Psoas muscle (tissue), 8 donors: Measurements from ENCODE around the gene SCRN2. TPM values are rescaled to one million over a fixed set of nuclear protein-coding genes. Genes with fewer than 3 reads are reported as not detected.

Experiments
- ATAC-seq, 4 donors: fragments of 200-7000 bp; cut with Tn5 transposase; one replicate each; pipeline ENCODE4 v1.9.1; 2020; ENCODE audit warnings: moderate library complexity in 3 of 4, mild to moderate bottlenecking in 2 of 4
- DNase-seq, 2 donors: peaks; one replicate each; pipeline ENCODE4 v3.0.0-alpha.2; 2020
- H3K27ac ChIP-seq: fragments of 200-600 bp; one replicate; pipeline ENCODE4 v1.8.0; 2022
- H3K27me3 ChIP-seq, 3 donors: fragments of 200-600 bp in 1 of 3; one replicate each; pipeline versions ENCODE4 v1.6.1 to v1.8.0; 2013 to 2022; ENCODE audit warnings: low read length in 2 of 3, mild to moderate bottlenecking in 2 of 3, moderate library complexity in 1 of 3; ENCODE audit not compliant: insufficient read depth in 3 of 3
- H3K36me3 ChIP-seq, 2 donors: fragments of 200-600 bp in 1 of 2; one replicate each; pipeline versions ENCODE4 v1.6.1 to v1.8.0; 2013 to 2022; ENCODE audit warnings: low read depth in 1 of 2, mild to moderate bottlenecking in 1 of 2, moderate library complexity in 1 of 2; ENCODE audit not compliant: insufficient read depth in 1 of 2
- H3K4me1 ChIP-seq: fragments of 200-600 bp; one replicate; pipeline ENCODE4 v1.8.0; 2022
- H3K4me3 ChIP-seq: fragments of 200-600 bp; one replicate; pipeline ENCODE4 v1.8.0; 2022; ENCODE audit warnings: mild to moderate bottlenecking
- H3K9me3 ChIP-seq: fragments of 200-600 bp; one replicate; pipeline ENCODE4 v1.8.0; 2022
- WGBS, 3 donors: extraction: QIAGEN DNeasy Blood & Tissue Kit; methylation state at CpG; one replicate each; pipeline versions ENCODE4 v1.1.6 to v1.1.7; 2013; 5-methylcytosine and 5-hydroxymethylcytosine counted together
- intact Hi-C, 2 donors: fragments of 100-400 bp; cut with DNase I; formaldehyde crosslinking; loops; one replicate each; pipeline versions ENCODE4 v1.11.0 to v1.14.2; 2022
- polyA plus RNA-seq, 3 donors: library from polyadenylated mRNA; stranded (reverse); fragments of 200-250 nt; gene quantifications; one replicate each; pipeline ENCODE4 v1.2.3, GENCODE V29; 2013
- total RNA-seq, 4 donors: library from RNA; stranded (reverse); fragmentation: NEBNext Ultra II Directional in 2 of 4; extraction: Animal tissue kit (Norgen Biotek cat#: 25700) in 2 of 4; gene quantifications; one replicate each; pipeline versions ENCODE4 v1.2.1 to v1.2.4, GENCODE V29; 2021 to 2023
- TF ChIP-seq, protein P1 (sequence below): fragments of 200-600 bp; IDR thresholded peaks from one replicate; pipeline ENCODE4 v1.8.0; 2022; ENCODE audit warnings: antibody characterized with exemption
- donor health status: healthy with polysubstance abuse.
- donor health status: DM: no; HTN: no; CAD: no; lungs with moderate emphysema.
- donor health status: Bipolar disorder and iron deficiency.
- donor health status: healthy.
- donor health status: DM: yes; HTN: yes; CAD: no.
- donor health status: DM: no; HTN: no; CAD: no.
- donor health status: DM: no; HTN: no; CAD: no.
- donor health status: DM: yes; HTN: yes; CAD: no.

The SCRN2 gene
- total and polyA plus RNA-seq, 7 donors: 10.7 to 33.5 (median 17.3) TPM

DNA sequence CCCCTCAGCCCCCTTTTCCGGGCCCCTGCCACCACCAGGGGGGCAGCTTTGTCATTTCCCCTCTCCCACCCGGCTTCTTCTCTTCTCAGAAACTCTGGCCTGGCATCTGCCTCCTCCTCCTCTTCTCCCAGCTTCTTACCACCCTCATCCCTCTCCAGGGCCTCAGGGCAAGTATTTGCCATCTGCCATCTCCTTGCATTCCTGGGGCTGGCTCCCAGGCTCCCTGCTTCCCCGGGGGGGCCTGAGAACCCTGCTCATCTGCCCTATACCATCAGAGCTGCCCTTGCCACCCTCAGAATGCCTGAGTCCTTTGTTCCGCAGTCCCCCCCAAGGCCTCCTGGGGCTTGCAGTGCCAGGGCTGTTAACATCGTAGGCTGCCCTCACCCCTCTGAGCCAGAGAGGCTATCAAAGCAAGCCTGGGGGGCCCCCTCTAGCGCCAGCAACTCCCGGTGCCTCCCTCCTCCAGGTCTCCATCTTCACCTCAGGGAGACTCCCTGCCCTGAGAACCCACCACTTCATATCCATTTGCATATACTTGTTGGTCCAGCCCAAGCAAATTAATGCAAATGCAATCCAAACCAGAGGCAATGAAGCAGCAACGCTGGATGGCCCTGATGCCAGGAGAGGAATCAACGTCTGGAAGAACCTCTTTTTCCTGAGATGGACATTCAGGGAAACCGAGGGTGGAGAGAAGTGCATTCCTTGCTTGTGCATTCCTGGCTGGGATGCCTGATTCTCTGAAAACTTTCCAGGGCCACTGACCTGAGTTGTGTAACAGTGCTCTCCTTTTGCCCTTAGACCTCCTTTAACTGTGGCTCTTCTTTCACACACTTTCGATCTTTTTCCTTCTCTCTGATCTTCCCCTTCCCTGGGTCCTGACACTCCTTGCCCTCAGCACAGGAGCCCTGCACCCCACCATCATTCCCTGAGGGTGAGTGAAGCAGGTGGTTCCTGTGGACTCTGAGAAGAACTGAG is 34.2 kb upstream of the SCRN2 start:
- no peak overlapping the region for H3K27ac ChIP-seq
- H3K9me3 ChIP-seq: no peaks in the 10 kb centered on the region
- no peaks in the 10 kb centered on the region for H3K4me1 ChIP-seq
- DNase-seq (no peak), ATAC-seq (no peak)
- H3K36me3 ChIP-seq: no peaks in the 10 kb centered on the region
- 40 to 47% (median 46%) methylated on average over 11 of the region's 11 CpGs for WGBS, 3 donors
- TF ChIP-seq, protein P1, sequence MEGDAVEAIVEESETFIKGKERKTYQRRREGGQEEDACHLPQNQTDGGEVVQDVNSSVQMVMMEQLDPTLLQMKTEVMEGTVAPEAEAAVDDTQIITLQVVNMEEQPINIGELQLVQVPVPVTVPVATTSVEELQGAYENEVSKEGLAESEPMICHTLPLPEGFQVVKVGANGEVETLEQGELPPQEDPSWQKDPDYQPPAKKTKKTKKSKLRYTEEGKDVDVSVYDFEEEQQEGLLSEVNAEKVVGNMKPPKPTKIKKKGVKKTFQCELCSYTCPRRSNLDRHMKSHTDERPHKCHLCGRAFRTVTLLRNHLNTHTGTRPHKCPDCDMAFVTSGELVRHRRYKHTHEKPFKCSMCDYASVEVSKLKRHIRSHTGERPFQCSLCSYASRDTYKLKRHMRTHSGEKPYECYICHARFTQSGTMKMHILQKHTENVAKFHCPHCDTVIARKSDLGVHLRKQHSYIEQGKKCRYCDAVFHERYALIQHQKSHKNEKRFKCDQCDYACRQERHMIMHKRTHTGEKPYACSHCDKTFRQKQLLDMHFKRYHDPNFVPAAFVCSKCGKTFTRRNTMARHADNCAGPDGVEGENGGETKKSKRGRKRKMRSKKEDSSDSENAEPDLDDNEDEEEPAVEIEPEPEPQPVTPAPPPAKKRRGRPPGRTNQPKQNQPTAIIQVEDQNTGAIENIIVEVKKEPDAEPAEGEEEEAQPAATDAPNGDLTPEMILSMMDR: no peak
- no peak overlapping the region for H3K4me3 ChIP-seq
- intact Hi-C loops: no loop called here
- H3K27me3 ChIP-seq: peaks cover 0 to 76% (median 22%) of the 10 kb centered on the region in 3 donors

DNA sequence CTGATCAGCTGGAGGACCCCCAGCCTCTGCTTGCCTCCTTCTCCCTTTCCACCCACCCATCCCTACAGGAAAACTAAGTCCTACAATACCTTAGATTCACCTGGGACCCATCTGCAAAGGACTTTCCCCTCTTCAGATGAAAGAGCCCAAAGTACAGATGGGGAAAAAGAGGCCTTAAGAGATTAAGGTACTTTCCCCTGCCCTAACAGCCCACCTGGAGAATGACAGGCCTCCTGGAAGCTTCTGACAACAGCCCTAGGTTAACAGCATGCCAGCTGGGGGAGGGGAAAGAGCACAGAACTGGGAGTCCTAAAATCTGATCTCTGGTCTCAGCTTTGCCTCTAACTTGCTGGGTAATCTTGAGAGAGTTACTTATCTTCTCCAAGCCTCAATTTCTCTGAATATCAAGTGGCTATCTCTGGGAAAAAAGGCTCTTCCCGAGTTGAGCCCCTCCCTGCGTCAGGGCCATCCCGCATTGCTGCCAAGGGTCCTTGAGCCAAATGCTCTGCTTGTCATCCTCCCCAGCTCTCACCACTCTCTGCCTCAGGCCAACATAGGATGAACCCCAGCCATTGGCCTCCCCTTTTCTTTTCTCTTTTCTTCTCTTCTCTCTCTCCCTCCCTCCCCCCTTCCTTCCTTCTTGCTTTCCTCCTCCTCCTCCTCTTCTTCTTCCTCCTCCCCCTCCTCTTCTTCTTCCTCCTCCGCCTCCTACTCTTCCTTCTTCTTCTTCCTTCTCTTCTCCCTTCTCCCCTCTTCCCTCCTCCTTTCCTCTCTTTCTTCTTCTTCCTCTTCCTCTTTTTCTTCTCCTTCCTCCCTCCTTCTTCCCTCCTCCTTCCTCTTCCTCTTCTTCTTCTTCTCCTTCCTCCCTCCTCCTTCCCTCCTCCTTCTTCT is 32.4 kb upstream of the SCRN2 start:
- H3K4me1 ChIP-seq: no peaks in the 10 kb centered on the region
- H3K27me3 ChIP-seq: peaks cover 0 to 92% (median 26%) of the 10 kb centered on the region in 3 donors
- no peaks in the 10 kb centered on the region for H3K36me3 ChIP-seq
- TF ChIP-seq, protein P1: no peak
- ATAC-seq: no peak
- H3K4me3 ChIP-seq: no peak overlapping the region
- no peaks in the 10 kb centered on the region for H3K9me3 ChIP-seq
- intact Hi-C loops: no loop called here
- WGBS, 3 donors: 40 to 48% (median 43%) methylated on average over 4 of the region's 4 CpGs
- no peak for DNase-seq
- no peak overlapping the region for H3K27ac ChIP-seq

DNA sequence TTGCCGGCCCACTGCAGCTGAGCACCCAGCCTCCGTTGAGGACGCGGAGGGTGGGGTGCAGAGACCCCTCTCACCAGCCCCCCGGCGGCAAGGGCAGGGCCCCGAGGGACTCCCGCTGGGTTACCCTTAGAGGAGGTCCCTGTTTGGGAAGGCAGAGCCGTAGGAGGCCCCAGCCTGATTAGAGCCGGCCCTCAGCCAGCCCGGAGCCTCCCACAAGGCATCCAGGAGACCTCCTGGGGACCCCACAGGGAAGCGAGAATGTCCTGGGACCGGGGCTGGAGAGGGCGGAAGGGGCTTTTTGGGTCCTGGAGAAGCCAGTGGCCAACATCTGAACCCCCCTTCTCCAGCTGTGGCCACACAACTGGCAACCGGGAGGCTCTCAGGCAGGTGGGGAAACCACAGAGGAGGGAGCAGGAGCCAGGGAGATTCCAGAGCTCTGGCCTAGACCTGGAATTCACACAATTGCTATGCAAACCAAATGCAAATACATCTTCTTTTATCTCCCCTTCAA is 31.6 kb upstream of the SCRN2 start:
- DNase-seq (no peak), ATAC-seq (peak in 1 of 4 donors; percentile 51)
- intact Hi-C loops: no loop called here
- H3K4me3 ChIP-seq: no peak overlapping the region
- no peak overlapping the region for H3K27ac ChIP-seq
- no peaks in the 10 kb centered on the region for H3K36me3 ChIP-seq
- peaks cover 0 to 91% (median 26%) of the 10 kb centered on the region in 3 donors for H3K27me3 ChIP-seq
- 21 to 23% (median 21%) methylated on average over 15 of the region's 15 CpGs for WGBS, 3 donors
- TF ChIP-seq, protein P1: no peak
- no peaks in the 10 kb centered on the region for H3K4me1 ChIP-seq
- H3K9me3 ChIP-seq: no peaks in the 10 kb centered on the region

DNA sequence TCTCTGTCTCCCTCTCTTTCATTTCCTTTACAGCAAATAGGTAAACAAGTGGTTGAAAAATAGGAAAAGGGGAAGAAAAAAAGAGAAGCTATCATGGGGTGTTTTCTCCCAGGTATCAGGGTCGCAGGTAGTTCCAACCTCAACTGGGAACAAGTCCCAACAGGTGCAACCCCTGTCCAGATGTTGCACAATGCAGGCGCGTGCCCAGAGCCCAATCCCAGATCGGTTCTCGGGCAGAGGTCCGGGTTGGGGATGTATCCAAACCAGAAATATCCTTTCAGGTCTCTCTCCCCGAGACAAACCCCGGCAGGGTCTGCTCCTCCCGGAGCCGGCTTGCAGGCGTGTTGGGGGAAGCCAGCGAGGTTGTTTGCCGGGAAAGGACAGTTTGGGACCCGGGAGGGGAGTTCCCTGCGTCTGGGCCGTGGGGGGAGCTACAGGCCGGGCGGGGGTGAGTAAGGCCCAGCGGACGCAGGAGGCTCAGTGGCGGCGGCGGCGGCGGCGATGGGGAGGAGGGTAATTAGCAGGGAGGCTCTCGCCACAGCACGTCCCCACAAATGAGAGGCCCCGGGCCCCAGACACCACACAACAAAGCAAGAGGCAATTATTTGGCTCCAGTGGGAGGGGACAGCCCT is 31.1 kb upstream of the SCRN2 start:
- H3K36me3 ChIP-seq: no peaks in the 10 kb centered on the region
- ATAC-seq: peak in 1 of 4 donors; percentile 22
- H3K4me1 ChIP-seq: no peaks in the 10 kb centered on the region
- TF ChIP-seq, protein P1: no peak
- no peaks in the 10 kb centered on the region for H3K9me3 ChIP-seq
- DNase-seq: no peak
- H3K27me3 ChIP-seq: peaks cover 0 to 85% (median 28%) of the 10 kb centered on the region in 3 donors
- intact Hi-C loops: no loop called here
- H3K4me3 ChIP-seq: no peak overlapping the region
- no peak overlapping the region for H3K27ac ChIP-seq
- WGBS, 3 donors: 14 to 26% (median 16%) methylated on average over 22 to 29 of the region's 29 CpGs
